Measurements from ENCODE around the gene BRD3OS.
"Not testable (repeated sequence)": the region's sequence is repeated elsewhere in the genome, so short reads cannot be mapped to it uniquely, and the experiment has no call there.

The BRD3OS gene

GRCh38 chr9:134067904-134068743, 42.8 kb downstream of the BRD3OS start, which contains the start of gene BRD3:
Gene BRD3, minus strand, starts transcription at chr9:134068026. Its CDS starts 14,549 bp downstream, at chr9:134053477.
- H3K9ac ChIP-seq (ENCODE audit: low read length in 2 of 2), result peak within 1 kb of the TSS; percentile 66 to 83

DNA sequence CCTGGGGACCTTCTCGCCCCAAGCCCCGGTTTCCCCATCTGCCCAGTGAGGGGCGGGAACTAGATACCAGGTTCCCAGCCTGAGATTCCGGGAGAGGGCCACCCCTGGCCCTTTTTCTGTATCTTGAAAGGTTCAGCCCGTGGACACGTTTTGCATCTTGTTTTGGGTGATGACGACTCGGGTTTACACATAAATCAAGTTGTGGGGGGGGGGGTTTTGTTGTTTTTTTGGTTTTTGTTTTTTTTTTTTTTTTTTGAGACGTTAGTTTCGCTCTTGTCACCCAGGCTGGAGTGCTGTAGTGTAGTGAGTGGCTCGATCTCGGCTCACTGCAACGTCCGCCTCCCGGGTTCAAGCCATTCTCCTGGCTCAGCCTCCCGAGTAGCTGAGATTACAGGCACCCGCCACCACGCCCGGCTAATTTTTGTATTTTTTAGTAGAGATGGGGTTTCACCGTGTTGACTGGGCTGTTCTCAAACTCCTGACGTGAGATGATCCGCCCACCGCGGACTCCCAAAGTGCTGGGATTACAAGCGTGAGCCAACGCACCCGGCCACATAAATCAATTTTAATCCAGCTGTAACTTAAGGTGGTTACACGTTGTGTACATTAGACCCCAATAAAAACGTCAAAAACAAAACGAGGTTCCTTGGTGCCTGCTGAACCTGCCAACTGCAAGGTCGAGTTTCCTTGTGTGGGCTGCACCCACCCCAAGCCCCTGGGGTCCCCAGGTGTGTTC, 43.6 kb downstream of the BRD3OS start:
- Histone ChIP-seq H3K27me3 (ENCODE audit: control insufficient read depth in 1 of 2, insufficient read depth in 2 of 2, low read length in 2 of 2) (no peaks in the 10 kb centered on the region), H3K9ac (ENCODE audit: low read length in 2 of 2) (peak overlapping the region; percentile 42 to 57), H3K27ac (ENCODE audit: low read length) (no peak overlapping the region)

More at GRCh38 chr9:134067904-134068743, 42.8 kb downstream of the BRD3OS start, which contains the start of gene BRD3:
- Histone ChIP-seq H3K4me3 (ENCODE audit: low read length in 2 of 2) (peak within 1 kb of the TSS; percentile 78 to 82), H3K27me3 (ENCODE audit: control insufficient read depth in 1 of 2, insufficient read depth in 2 of 2, low read length in 2 of 2) (no peaks in the 10 kb centered on the region), H3K36me3 (ENCODE audit: control insufficient read depth in 2 of 2, insufficient read depth in 2 of 2, low read length in 2 of 2) (no peaks in the 10 kb centered on the region), H3K4me1 (ENCODE audit: control insufficient read depth, insufficient read depth, low read length) (peaks cover 33% of the 10 kb centered on the region), H3K9me3 (ENCODE audit: control insufficient read depth in 2 of 2, low read length in 2 of 2) (no peaks in the 10 kb centered on the region), H3K27ac (ENCODE audit: low read length) (peak within 1 kb of the TSS; percentile 69)

DNA sequence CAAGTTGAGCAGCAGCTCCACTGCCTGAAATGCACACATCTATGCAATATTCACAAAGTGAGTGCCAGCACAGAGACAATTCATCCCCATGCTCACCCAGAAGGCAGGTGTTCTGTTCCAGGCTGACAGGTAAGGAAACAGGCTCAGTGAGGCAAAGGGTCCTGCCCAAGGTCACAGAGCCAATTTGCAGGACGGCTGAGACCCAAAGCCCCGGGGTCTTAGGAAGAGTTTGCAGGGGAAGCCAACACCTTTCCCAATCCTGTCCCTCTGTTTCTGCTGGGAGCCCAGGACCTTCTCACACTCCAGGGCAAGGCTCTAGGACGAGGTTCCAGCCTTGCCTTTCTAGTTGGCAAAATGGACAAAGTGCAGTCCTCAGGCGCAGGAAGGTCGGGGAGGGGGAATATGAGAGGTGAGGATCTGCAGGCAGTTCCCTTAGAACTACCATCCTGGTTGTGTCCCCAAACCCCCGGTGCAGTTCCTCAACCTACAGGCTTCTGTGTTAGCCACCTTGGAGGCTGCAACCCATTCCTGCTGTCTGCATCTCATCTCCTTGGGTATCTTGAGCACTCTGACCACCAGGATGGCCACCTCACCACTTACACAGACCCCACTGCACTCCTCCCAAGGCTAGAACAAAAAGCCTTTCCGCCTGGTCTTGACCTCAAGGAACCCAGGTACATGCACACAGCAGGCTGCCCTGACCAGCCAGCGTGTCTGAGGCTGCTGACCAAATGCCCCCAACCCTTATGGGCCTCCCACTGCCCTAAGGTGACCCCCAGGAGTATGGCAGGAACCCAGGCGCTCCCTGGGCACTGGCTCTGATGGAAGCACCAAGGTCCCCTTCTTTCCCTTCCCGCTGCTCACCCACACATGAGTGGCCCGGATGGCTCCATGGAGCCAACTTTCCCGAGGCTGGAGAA, 44.5 kb downstream of the BRD3OS start:
- Histone ChIP-seq H3K36me3 (ENCODE audit: control insufficient read depth in 2 of 2, insufficient read depth in 2 of 2, low read length in 2 of 2) (no peaks in the 10 kb centered on the region), H3K27ac (ENCODE audit: low read length) (no peak overlapping the region), H3K9me3 (ENCODE audit: control insufficient read depth in 2 of 2, low read length in 2 of 2) (no peaks in the 10 kb centered on the region), H3K4me3 (ENCODE audit: low read length in 2 of 2) (no peak overlapping the region), H3K4me1 (ENCODE audit: control insufficient read depth, insufficient read depth, low read length) (peaks cover 23% of the 10 kb centered on the region), H3K9ac (ENCODE audit: low read length in 2 of 2) (no peak overlapping the region), H3K27me3 (ENCODE audit: control insufficient read depth in 1 of 2, insufficient read depth in 2 of 2, low read length in 2 of 2) (no peaks in the 10 kb centered on the region)

More for the DNA sequence above, 43.6 kb downstream of the BRD3OS start:
- Histone ChIP-seq H3K9me3 (ENCODE audit: control insufficient read depth in 2 of 2, low read length in 2 of 2) (no peaks in the 10 kb centered on the region), H3K36me3 (ENCODE audit: control insufficient read depth in 2 of 2, insufficient read depth in 2 of 2, low read length in 2 of 2) (no peaks in the 10 kb centered on the region), H3K4me3 (ENCODE audit: low read length in 2 of 2) (peak overlapping the region; percentile 78 to 80), H3K4me1 (ENCODE audit: control insufficient read depth, insufficient read depth, low read length) (peaks cover 27% of the 10 kb centered on the region)

DNA sequence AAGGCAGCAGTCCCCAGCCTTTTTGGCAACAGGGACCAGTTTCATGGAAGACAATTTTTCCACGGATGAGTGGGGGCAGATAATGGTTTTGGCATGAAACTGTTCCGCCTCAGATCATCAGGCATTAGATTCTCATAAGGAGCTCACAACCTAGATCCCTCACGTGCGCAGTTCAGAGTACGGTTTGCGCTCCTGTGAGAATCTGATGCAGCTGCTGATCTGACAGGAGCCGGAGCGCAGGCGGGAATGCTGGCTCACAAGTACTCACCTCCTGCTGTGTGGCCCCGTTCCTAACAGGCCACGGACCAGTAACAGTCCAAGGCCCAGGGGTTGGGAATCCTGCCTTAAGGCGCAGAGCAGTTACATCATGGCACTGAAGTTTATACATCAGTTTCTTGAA, 45.9 kb downstream of the BRD3OS start:
- no peaks in the 10 kb centered on the region for H3K36me3 ChIP-seq (ENCODE audit: control insufficient read depth in 2 of 2, insufficient read depth in 2 of 2, low read length in 2 of 2)
- no peaks in the 10 kb centered on the region for H3K27me3 ChIP-seq (ENCODE audit: control insufficient read depth in 1 of 2, insufficient read depth in 2 of 2, low read length in 2 of 2)
- peaks cover 9% of the 10 kb centered on the region for H3K4me1 ChIP-seq (ENCODE audit: control insufficient read depth, insufficient read depth, low read length)
- H3K27ac ChIP-seq (ENCODE audit: low read length), result no peak overlapping the region
- H3K9me3 ChIP-seq (ENCODE audit: control insufficient read depth in 2 of 2, low read length in 2 of 2), result no peaks in the 10 kb centered on the region
- H3K4me3 ChIP-seq (ENCODE audit: low read length in 2 of 2), result no peak overlapping the region
- H3K9ac ChIP-seq (ENCODE audit: low read length in 2 of 2), result no peak overlapping the region

GRCh38 chr9:134072683-134073082, 47.4 kb downstream of the BRD3OS start:
- not testable (repeated sequence) for H3K4me1 ChIP-seq (ENCODE audit: control insufficient read depth, insufficient read depth, low read length); H3K9ac ChIP-seq (ENCODE audit: low read length in 2 of 2); H3K4me3 ChIP-seq (ENCODE audit: low read length in 2 of 2); H3K9me3 ChIP-seq (ENCODE audit: control insufficient read depth in 2 of 2, low read length in 2 of 2); H3K36me3 ChIP-seq (ENCODE audit: control insufficient read depth in 2 of 2, insufficient read depth in 2 of 2, low read length in 2 of 2); H3K27me3 ChIP-seq (ENCODE audit: control insufficient read depth in 1 of 2, insufficient read depth in 2 of 2, low read length in 2 of 2); H3K27ac ChIP-seq (ENCODE audit: low read length)

- peaks cover 0 to under 1% of the 10 kb centered on the region in 2 donors for H3K9me3 ChIP-seq (ENCODE audit: control insufficient read depth in 2 of 2, low read length in 2 of 2)
- H3K36me3 ChIP-seq (ENCODE audit: control insufficient read depth in 2 of 2, insufficient read depth in 2 of 2, low read length in 2 of 2), result no peaks in the 10 kb centered on the region
- no peak overlapping the region for H3K4me3 ChIP-seq (ENCODE audit: low read length in 2 of 2)
- H3K4me1 ChIP-seq (ENCODE audit: control insufficient read depth, insufficient read depth, low read length), result peaks cover 2% of the 10 kb centered on the region
- no peaks in the 10 kb centered on the region for H3K27me3 ChIP-seq (ENCODE audit: control insufficient read depth in 1 of 2, insufficient read depth in 2 of 2, low read length in 2 of 2)
- H3K9ac ChIP-seq (ENCODE audit: low read length in 2 of 2), result no peak overlapping the region
- no peak overlapping the region for H3K27ac ChIP-seq (ENCODE audit: low read length)
These were observed 48.2 kb downstream of the BRD3OS start for GRCh38 chr9:134073500-134073899.

DNA sequence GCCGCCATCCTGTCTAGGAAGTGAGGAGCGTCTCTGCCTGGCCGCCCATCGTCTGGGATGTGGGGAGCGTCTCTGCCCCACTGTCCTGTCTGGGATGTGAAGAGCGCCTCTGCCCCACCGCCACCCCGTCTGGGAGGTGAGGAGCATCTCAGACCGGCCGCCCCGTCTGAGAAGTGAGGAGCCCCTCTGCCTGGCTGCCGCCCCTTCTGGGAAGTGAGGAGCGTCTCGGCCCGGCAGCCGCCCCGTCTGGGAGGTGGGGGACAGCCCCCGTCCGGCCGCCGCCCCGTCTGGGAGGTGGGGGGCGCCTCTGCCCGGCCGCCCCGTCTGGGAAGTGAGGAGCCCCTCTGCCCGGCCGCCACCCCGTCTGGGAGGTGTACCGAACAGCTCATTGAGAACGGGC, 50.4 kb downstream of the BRD3OS start:
- H3K4me3 ChIP-seq (ENCODE audit: low read length in 2 of 2); H3K9me3 ChIP-seq (ENCODE audit: control insufficient read depth in 2 of 2, low read length in 2 of 2); H3K9ac ChIP-seq (ENCODE audit: low read length in 2 of 2); H3K4me1 ChIP-seq (ENCODE audit: control insufficient read depth, insufficient read depth, low read length); H3K27ac ChIP-seq (ENCODE audit: low read length); H3K36me3 ChIP-seq (ENCODE audit: control insufficient read depth in 2 of 2, insufficient read depth in 2 of 2, low read length in 2 of 2); H3K27me3 ChIP-seq (ENCODE audit: control insufficient read depth in 1 of 2, insufficient read depth in 2 of 2, low read length in 2 of 2): not testable (repeated sequence)

DNA sequence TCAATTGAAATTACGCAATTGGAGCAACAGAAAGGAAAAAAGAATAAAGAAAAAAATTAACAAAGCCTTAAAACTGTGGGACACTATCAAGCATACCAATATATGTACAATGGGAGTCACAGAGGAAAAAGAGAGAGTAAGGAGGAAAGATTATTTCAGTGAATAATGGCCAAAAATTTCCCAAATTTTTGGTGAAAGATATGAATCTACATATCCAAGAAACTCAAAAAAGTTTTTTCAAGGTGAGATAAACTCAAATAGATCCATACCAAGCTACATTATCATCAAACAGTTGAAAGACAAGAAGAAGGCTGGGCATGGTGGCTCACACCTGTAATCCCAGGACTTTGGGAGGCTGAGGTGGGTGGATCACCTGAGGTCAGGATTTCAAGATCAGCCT, 51.4 kb downstream of the BRD3OS start:
- no peak overlapping the region for H3K4me3 ChIP-seq (ENCODE audit: low read length in 2 of 2)
- H3K27ac ChIP-seq (ENCODE audit: low read length), result no peak overlapping the region
- H3K4me1 ChIP-seq (ENCODE audit: control insufficient read depth, insufficient read depth, low read length), result no peaks in the 10 kb centered on the region
- no peak overlapping the region for H3K9ac ChIP-seq (ENCODE audit: low read length in 2 of 2)
- H3K9me3 ChIP-seq (ENCODE audit: control insufficient read depth in 2 of 2, low read length in 2 of 2), result peaks cover 3 to 6% of the 10 kb centered on the region in 2 donors
- H3K36me3 ChIP-seq (ENCODE audit: control insufficient read depth in 2 of 2, insufficient read depth in 2 of 2, low read length in 2 of 2), result no peaks in the 10 kb centered on the region
- peaks cover 0 to 3% of the 10 kb centered on the region in 2 donors for H3K27me3 ChIP-seq (ENCODE audit: control insufficient read depth in 1 of 2, insufficient read depth in 2 of 2, low read length in 2 of 2)
